HEK293T (cell line): ENCODE results near the gene PAPPA2.

Experiments used
- CTCF ChIA-PET: fragments of 350-600 bp; formaldehyde crosslinking; extraction: SDS; loops from one replicate; lab custom pipeline; 2021; ENCODE audit warnings: antibody characterized with exemption, inconsistent platforms; lab: Yijun Ruan, JAX
- POLR2A ChIA-PET: fragments of 350-600 bp; formaldehyde crosslinking; extraction: SDS; loops from one replicate; lab custom pipeline; 2020; ENCODE audit warnings: antibody characterized with exemption, inconsistent platforms; lab: Yijun Ruan, JAX
- DNase-seq: peaks from one replicate; pipeline ENCODE4 v3.0.0; 2012; ENCODE audit warnings: mixed read lengths; ENCODE audit errors: extremely low spot score
- ARNT ChIP-seq: fragments of 450-650 bp; IDR thresholded peaks from 2 replicates; pipeline ENCODE4 v1.6.1; 2017; ENCODE audit warnings: mild to moderate bottlenecking
- BHLHE40 ChIP-seq: fragments of 450-650 bp; IDR thresholded peaks from 2 replicates; pipeline ENCODE4 v1.6.1; 2016; ENCODE audit warnings: mild to moderate bottlenecking, moderate library complexity, borderline replicate concordance
- CTBP1 ChIP-seq: fragments of 450-650 bp; IDR thresholded peaks from 2 replicates; pipeline ENCODE4 v1.6.1; 2016; ENCODE audit warnings: borderline replicate concordance
- ELF4 ChIP-seq: fragments of 450-650 bp; IDR thresholded peaks from 2 replicates; pipeline ENCODE4 v1.6.1; 2017; ENCODE audit warnings: antibody characterized with exemption
- FOXA1 ChIP-seq: fragments of 450-650 bp; IDR thresholded peaks from 2 replicates; pipeline ENCODE4 v1.6.1; 2016; ENCODE audit warnings: mild to moderate bottlenecking
- FOXK2 ChIP-seq: fragments of 450-650 bp; IDR thresholded peaks from 2 replicates; pipeline ENCODE4 v1.6.1; 2016; ENCODE audit warnings: mild to moderate bottlenecking
- FOXM1 ChIP-seq: fragments of 450-650 bp; IDR thresholded peaks from 2 replicates; pipeline ENCODE4 v1.6.1; 2017; ENCODE audit warnings: mild to moderate bottlenecking, borderline replicate concordance
- HDGF ChIP-seq: fragments of 450-650 bp; IDR thresholded peaks from 2 replicates; pipeline ENCODE4 v1.6.1; 2017; ENCODE audit warnings: antibody characterized with exemption, borderline replicate concordance
- L3MBTL2 ChIP-seq: fragments of 450-650 bp; conservative IDR thresholded peaks from 2 replicates; pipeline ENCODE4 v1.6.1; 2016; ENCODE audit warnings: mild to moderate bottlenecking
- LEF1 ChIP-seq: fragments of 450-650 bp; IDR thresholded peaks from 2 replicates; pipeline ENCODE4 v1.6.1; 2017; ENCODE audit warnings: mild to moderate bottlenecking, borderline replicate concordance
- NFRKB ChIP-seq: fragments of 450-650 bp; IDR thresholded peaks from 2 replicates; pipeline ENCODE4 v1.6.1; 2016; ENCODE audit warnings: mild to moderate bottlenecking, moderate library complexity
- PKNOX1 ChIP-seq: fragments of 450-650 bp; IDR thresholded peaks from 2 replicates; pipeline ENCODE4 v1.6.1; 2016
- SP1 ChIP-seq: fragments of 450-650 bp; IDR thresholded peaks from 2 replicates; pipeline ENCODE4 v1.6.1; 2017
- SUZ12 ChIP-seq: fragments of 450-650 bp; IDR thresholded peaks from 2 replicates; pipeline ENCODE4 v1.6.1; 2016; ENCODE audit warnings: mild to moderate bottlenecking
- TARDBP ChIP-seq: fragments of 450-650 bp; IDR thresholded peaks from 2 replicates; pipeline ENCODE4 v1.6.1; 2016
- ZNF384 ChIP-seq: fragments of 450-650 bp; IDR thresholded peaks from 2 replicates; pipeline ENCODE4 v1.6.1; 2016

PAPPA2 gene

GRCh38 chr1:176499671-176500070 lies 36.7 kb downstream of the PAPPA2 start:
- CTCF ChIA-PET = no interaction called here
- POLR2A ChIA-PET = no interaction called here
- no peak for DNase-seq
- TF ChIP-seq SP1 = no peak
- TF ChIP-seq HDGF = no peak
- TF ChIP-seq TARDBP = no peak
- no peak for TF ChIP-seq L3MBTL2
- no peak for TF ChIP-seq PKNOX1
- no peak for TF ChIP-seq CTBP1

GRCh38 chr1:176501599-176501998 lies 38.6 kb downstream of the PAPPA2 start:
- DNase-seq = no peak
- TF ChIP-seq LEF1 (no peak), FOXA1 (no peak), FOXM1 (no peak), ARNT (no peak), ELF4 (no peak), ZNF384 (no peak)
- ChIA-PET CTCF (interaction anchor here (0.6 kb wide), 1 partner anchor 1079 kb away, joined by 3 read pairs; no protein-coding TSS in a partner anchor), POLR2A (no interaction called here)

- no peak for TF ChIP-seq ZNF384
- no peak for TF ChIP-seq TARDBP
- TF ChIP-seq SUZ12 = no peak
- no peak for TF ChIP-seq FOXA1
- no peak for TF ChIP-seq BHLHE40
- no peak for TF ChIP-seq ELF4
- TF ChIP-seq LEF1 = no peak
- TF ChIP-seq L3MBTL2 = no peak
- TF ChIP-seq FOXM1 = no peak
- TF ChIP-seq CTBP1 = no peak
- TF ChIP-seq FOXK2 = no peak
- no peak for TF ChIP-seq ARNT
- no peak for TF ChIP-seq SP1
- no peak for TF ChIP-seq HDGF
- no peak for TF ChIP-seq PKNOX1
- no peak for DNase-seq
- CTCF ChIA-PET = no interaction called here
- POLR2A ChIA-PET = no interaction called here
Observed at GRCh38 chr1:176504848-176505553, 42.0 kb downstream of the PAPPA2 start.

GRCh38 chr1:176512966-176513365 lies 50.0 kb downstream of the PAPPA2 start:
- no peak for DNase-seq
- CTCF ChIA-PET = no interaction called here
- no peak for TF ChIP-seq PKNOX1
- TF ChIP-seq NFRKB = no peak
- TF ChIP-seq FOXK2 = no peak
- TF ChIP-seq HDGF = no peak
- TF ChIP-seq FOXM1 = no peak
- no peak for TF ChIP-seq TARDBP
- TF ChIP-seq FOXA1 = no peak
- no peak for TF ChIP-seq CTBP1
- TF ChIP-seq SUZ12 = no peak
- no peak for TF ChIP-seq ZNF384
- no peak for TF ChIP-seq LEF1
- TF ChIP-seq L3MBTL2 = no peak
- TF ChIP-seq BHLHE40 = no peak
- TF ChIP-seq ELF4 = no peak
- no peak for TF ChIP-seq SP1
- TF ChIP-seq ARNT = no peak
- POLR2A ChIA-PET = no interaction called here

GRCh38 chr1:176515310-176515709 lies 52.3 kb downstream of the PAPPA2 start:
- TF ChIP-seq HDGF (no peak), ZNF384 (no peak), LEF1 (no peak)
- POLR2A ChIA-PET = no interaction called here
- CTCF ChIA-PET = no interaction called here
- DNase-seq = no peak

- no peak for TF ChIP-seq BHLHE40
- no peak for TF ChIP-seq ZNF384
- no peak for TF ChIP-seq TARDBP
- TF ChIP-seq SUZ12 = no peak
- no peak for TF ChIP-seq FOXK2
- no peak for TF ChIP-seq HDGF
- TF ChIP-seq LEF1 = no peak
- no peak for TF ChIP-seq ELF4
- no peak for TF ChIP-seq L3MBTL2
- TF ChIP-seq ARNT = no peak
- TF ChIP-seq FOXM1 = no peak
- TF ChIP-seq CTBP1 = no peak
- TF ChIP-seq PKNOX1 = no peak
- no peak for TF ChIP-seq SP1
- no peak for TF ChIP-seq FOXA1
- ChIA-PET CTCF (no interaction called here), POLR2A (no interaction called here)
- no peak for DNase-seq
Observed at GRCh38 chr1:176517484-176517883, 54.5 kb downstream of the PAPPA2 start.
